ENCODE measurements around the gene TTL. TPM values are rescaled to one million over a fixed set of nuclear protein-coding genes. Genes with fewer than 3 reads are reported as not detected.
A peak's percentile ranks its signal among the peaks of the same experiment; 100 is the strongest.
"Not testable (repeated sequence)": the region's sequence is repeated elsewhere in the genome, so short reads cannot be mapped to it uniquely, and the experiment has no call there.

The TTL gene
- total RNA-seq, 1 experiment from 2014 or later: 34.6 TPM

- peak; percentile 46 for DNase-seq (ENCODE audit: low read depth)
Observed at GRCh38 chr2:112474844-112475486, 7.0 kb upstream of the TTL start.

GRCh38 chr2:112476434-112476833 lies 5.5 kb upstream of the TTL start:
- DNase-seq (ENCODE audit: low read depth): no peak

GRCh38 chr2:112480530-112481049 lies 1.4 kb upstream of the TTL start:
- no peak for DNase-seq (ENCODE audit: low read depth)

- DNase-seq (ENCODE audit: low read depth): peak; percentile 83
Observed at GRCh38 chr2:112481050-112481527, 867 bp upstream of the TTL start.

GRCh38 chr2:112482309-112483041 lies 519 bp downstream of the TTL start:
- DNase-seq (ENCODE audit: low read depth): peak; percentile 68

- peak; percentile 75 for DNase-seq (ENCODE audit: low read depth)
Observed at GRCh38 chr2:112483042-112483473, 1.1 kb downstream of the TTL start.

- DNase-seq (ENCODE audit: low read depth): peak; percentile 8
Observed at GRCh38 chr2:112483831-112484230, 1.9 kb downstream of the TTL start.

- DNase-seq (ENCODE audit: low read depth): no peak
Observed at GRCh38 chr2:112485849-112486248, 3.9 kb downstream of the TTL start.

GRCh38 chr2:112486895-112487294 lies 4.9 kb downstream of the TTL start:
- DNase-seq (ENCODE audit: low read depth): no peak

- no peak for DNase-seq (ENCODE audit: low read depth)
Observed at GRCh38 chr2:112487444-112487961, 5.5 kb downstream of the TTL start.

GRCh38 chr2:112488201-112488600 lies 6.2 kb downstream of the TTL start:
- no peak for DNase-seq (ENCODE audit: low read depth)

- no peak for DNase-seq (ENCODE audit: low read depth)
Observed at GRCh38 chr2:112491946-112492345, 10.0 kb downstream of the TTL start.

GRCh38 chr2:112493048-112493447 lies 11.1 kb downstream of the TTL start:
- DNase-seq (ENCODE audit: low read depth): no peak

- peak; percentile 71 for DNase-seq (ENCODE audit: low read depth)
Observed at GRCh38 chr2:112493858-112494648, 12.1 kb downstream of the TTL start.

- no peak for DNase-seq (ENCODE audit: low read depth)
Observed at GRCh38 chr2:112494828-112495227, 12.9 kb downstream of the TTL start.

- DNase-seq (ENCODE audit: low read depth): not testable (repeated sequence)
Observed at GRCh38 chr2:112495878-112496277, 13.9 kb downstream of the TTL start.

GRCh38 chr2:112500850-112501484 lies 19.0 kb downstream of the TTL start:
- DNase-seq (ENCODE audit: low read depth): peak; percentile 33

- DNase-seq (ENCODE audit: low read depth): not testable (repeated sequence)
Observed at GRCh38 chr2:112509239-112509998, 27.5 kb downstream of the TTL start.

- no peak for DNase-seq (ENCODE audit: low read depth)
Observed at GRCh38 chr2:112516801-112517200, 34.8 kb downstream of the TTL start.

- DNase-seq (ENCODE audit: low read depth): no peak
Observed at GRCh38 chr2:112518807-112519206, 36.9 kb downstream of the TTL start.

- DNase-seq (ENCODE audit: low read depth): no peak
Observed at GRCh38 chr2:112519506-112519905, 37.5 kb downstream of the TTL start.
